Renal cortical epithelial cell (primary cell): ENCODE measurements around the gene ANKRD55. TPM values are rescaled to one million over a fixed set of nuclear protein-coding genes. Genes with fewer than 3 reads are reported as not detected.
"Not testable (repeated sequence)": the region's sequence is repeated elsewhere in the genome, so short reads cannot be mapped to it uniquely, and the experiment has no call there.

Experiments used
- DNase-seq: peaks from one replicate; pipeline ENCODE4 v3.0.0-alpha.2; 2011; ENCODE audit warnings: low read depth
- total RNA-seq: library from RNA; depleted of rRNA; stranded (reverse); fragments of >200 nt; gene quantifications from 2 replicates; pipeline ENCODE4 v1.2.3, GENCODE V29; 2014

ANKRD55 gene
- total RNA-seq, 1 donor from 2014 or later: not detected

DNA sequence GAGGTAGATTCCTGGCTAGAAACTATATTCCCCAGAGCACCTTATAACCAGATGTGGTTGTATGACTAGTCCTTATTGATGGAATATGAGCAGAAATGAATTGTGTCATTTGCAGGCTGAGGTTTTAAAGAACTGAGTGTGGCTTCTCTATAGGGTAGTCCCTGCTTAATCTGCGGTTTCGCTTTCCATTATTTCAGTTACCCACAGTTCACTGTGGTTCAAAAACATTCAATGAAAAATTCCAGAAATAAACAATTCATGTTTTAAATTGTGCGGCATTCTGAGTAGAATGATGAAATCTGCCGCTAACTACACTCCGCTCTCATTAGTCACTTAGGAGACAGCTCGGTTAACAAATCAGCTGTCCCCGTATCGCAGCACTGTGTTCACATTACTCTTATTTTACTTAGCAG is 65.1 kb downstream of the ANKRD55 start:
- DNase-seq: no peak

- no peak for DNase-seq
Observed at GRCh38 chr5:56167519-56167918, 65.6 kb downstream of the ANKRD55 start.

GRCh38 chr5:56166671-56167385 is 66.3 kb downstream of the ANKRD55 start:
- DNase-seq: no peak

DNA sequence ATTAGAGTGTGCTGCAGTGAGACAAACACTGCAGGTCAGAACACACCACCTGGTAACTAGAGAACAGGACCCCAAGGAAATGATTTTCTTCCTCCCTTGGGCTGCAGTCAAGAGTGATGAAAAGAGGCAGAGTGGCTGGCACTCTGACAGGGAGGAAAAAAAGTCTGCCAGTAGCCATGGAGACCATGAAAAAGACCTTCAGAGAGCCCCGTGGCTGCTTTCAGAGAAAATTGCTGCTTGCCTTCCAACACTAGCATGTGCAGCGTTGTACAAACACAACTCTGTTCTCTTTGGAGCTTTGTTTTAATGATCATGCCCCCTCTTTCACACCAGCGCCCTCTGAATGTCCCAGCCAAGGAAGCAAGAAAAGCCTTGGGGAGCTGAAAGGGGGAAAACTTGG is 68.8 kb downstream of the ANKRD55 start:
- DNase-seq: no peak

- DNase-seq: peak; percentile 70
Observed at GRCh38 chr5:56161927-56162326, 71.2 kb downstream of the ANKRD55 start.

DNA sequence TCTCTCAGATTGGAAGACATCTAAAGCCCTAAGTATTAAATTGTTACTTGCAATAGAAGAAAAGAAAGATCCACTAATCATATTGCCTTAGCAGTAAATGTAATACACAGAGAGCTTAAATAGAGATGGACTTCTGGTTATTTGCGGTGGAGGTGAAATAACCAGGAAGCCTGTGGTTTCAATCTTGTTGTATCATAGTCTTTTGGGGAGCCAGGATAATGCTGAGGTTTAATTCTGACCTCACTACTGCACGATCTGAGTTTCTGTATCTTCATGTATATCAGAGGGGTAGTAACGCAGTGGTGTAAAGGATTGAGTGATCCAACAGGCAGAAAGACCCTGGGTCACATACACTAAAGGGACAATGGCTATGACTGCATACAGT is 71.7 kb downstream of the ANKRD55 start:
- no peak for DNase-seq

DNA sequence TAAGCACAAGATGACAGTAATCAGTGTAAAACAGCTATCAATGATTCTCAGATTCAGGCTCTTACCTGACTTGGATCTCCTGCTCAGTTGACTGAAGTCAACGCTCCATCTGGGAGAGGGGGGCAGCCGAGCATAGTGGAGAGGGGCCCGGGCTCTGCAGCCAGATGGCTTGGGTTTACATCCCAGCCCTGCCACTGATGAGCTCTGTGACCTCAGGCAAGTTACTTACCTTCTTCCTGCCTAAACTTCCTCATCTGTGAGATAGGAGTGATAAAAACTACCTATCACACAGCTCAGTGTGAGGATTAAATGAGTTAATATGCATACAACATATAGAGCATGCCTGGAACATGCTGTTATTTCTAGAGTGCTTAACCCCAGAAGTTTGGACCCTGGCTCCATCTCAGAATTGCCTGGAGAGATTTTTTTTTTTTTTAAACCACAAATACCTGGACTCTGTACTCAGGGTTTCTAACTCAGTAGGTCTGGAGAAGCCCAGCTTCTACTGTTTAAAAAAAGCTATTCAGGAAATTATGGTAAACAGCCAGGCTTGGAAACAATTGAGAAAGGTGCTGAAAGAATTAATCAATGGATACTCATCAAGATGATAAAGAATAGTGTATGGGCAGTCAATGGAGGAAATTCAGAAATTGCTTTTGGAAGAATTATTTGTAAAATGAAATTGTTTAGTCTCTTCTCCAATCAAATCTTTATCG is 72.2 kb downstream of the ANKRD55 start:
- peak; percentile 41 for DNase-seq

DNA sequence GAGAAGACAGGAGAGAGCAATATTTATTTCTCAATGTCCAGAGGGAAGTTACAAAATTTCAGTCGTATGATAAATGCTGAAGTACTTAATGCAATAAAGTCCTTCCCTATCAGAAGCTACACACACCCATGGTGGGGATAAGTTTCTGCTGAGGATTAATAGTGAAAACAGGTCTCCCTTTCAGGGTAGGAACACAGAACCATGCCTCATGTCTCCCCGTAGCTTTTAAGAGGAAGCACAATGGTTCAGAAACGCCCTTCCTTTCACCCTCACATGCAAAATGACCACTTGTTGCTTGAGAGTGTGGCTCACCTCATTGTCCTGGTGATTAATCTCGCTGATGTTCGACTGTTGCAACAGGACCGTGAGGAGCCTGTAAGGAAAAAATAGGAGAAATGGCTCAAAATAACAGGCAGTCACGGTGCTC is 73.6 kb downstream of the ANKRD55 start:
- no peak for DNase-seq

- no peak for DNase-seq
Observed at GRCh38 chr5:56158331-56158960, 74.7 kb downstream of the ANKRD55 start.

GRCh38 chr5:56157191-56157621 is 75.9 kb downstream of the ANKRD55 start:
- DNase-seq: not testable (repeated sequence)

- DNase-seq: not testable (repeated sequence)
Observed at GRCh38 chr5:56156585-56157190, 76.4 kb downstream of the ANKRD55 start.

- DNase-seq: no peak
Observed at GRCh38 chr5:56155992-56156584, 77.0 kb downstream of the ANKRD55 start.

- peak; percentile 43 for DNase-seq
Observed at GRCh38 chr5:56154732-56155484, 78.2 kb downstream of the ANKRD55 start.

- peak; percentile 82 for DNase-seq
Observed at GRCh38 chr5:56152437-56152836, 80.7 kb downstream of the ANKRD55 start.

DNA sequence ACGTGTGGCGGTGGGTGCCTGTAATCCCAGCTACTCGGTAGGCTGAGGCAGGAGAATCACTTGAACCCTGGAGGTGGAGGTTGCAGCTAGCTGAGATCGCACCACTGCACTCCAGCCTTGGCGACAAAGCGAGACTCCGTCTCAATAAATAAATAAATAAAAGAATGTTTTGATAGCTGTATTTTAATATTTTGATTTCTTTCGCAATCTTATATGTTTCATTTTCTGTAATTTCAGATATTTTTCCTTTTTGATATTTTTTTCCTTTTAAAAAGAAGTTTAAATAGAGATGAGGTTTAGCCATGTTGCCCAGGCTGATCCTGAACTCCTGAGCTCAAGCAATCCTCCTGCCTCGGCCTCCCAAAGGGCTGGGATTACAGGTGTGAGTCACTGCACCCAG is 82.4 kb downstream of the ANKRD55 start:
- DNase-seq: not testable (repeated sequence)

- DNase-seq: peak; percentile 77
Observed at GRCh38 chr5:56148453-56148971, 84.6 kb downstream of the ANKRD55 start.

- DNase-seq: no peak
Observed at GRCh38 chr5:56147659-56148230, 85.4 kb downstream of the ANKRD55 start.

- DNase-seq: no peak
Observed at GRCh38 chr5:56147106-56147505, 86.0 kb downstream of the ANKRD55 start.

- no peak for DNase-seq
Observed at GRCh38 chr5:56146674-56147073, 86.5 kb downstream of the ANKRD55 start.

DNA sequence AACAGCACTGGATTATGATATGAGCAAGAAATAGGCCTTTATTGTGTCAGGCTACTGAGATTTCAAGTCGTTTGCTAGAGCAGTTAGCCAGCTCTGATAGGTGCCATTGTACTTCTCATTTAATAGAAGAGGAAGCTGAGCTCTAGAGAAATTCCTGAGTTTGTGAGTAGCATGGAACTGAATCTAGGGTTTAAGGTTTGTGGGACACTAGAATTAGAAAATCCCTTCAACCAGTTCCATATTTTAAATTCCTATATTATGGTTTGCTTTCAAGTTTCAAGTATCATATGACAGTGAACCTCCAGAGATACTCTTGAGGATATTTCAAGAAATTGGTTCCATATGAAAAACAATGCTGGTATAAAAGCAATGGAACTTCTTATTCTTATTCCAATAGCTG is 87.6 kb downstream of the ANKRD55 start:
- DNase-seq: no peak

- DNase-seq: peak; percentile 71
Observed at GRCh38 chr5:56145106-56145505, 88.0 kb downstream of the ANKRD55 start.
